Germinal center (tissue), 1 donor: Measurements from ENCODE around the gene HCN3.
"Not testable (repeated sequence)": the region's sequence is repeated elsewhere in the genome, so short reads cannot be mapped to it uniquely, and the experiment has no call there.

Experiments
- DNase-seq: peaks from one replicate; pipeline ENCODE4 v3.0.0; 2012; ENCODE audit warnings: mixed read lengths, low spot score

Gene HCN3

DNA sequence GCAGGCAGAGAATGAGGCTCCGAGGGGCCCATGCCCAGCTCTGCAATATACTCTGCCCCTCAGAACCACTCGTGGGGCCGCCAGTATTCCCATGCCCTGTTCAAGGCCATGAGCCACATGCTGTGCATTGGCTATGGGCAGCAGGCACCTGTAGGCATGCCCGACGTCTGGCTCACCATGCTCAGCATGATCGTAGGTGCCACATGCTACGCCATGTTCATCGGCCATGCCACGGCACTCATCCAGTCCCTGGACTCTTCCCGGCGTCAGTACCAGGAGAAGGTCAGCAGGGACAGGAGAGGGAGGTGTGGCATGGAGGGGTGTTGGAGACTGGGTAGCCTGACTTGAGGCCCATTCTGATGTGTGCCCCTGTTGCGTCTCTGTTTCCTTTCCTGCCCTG lies 7.2 kb downstream of the HCN3 start:
- no peak for DNase-seq

DNA sequence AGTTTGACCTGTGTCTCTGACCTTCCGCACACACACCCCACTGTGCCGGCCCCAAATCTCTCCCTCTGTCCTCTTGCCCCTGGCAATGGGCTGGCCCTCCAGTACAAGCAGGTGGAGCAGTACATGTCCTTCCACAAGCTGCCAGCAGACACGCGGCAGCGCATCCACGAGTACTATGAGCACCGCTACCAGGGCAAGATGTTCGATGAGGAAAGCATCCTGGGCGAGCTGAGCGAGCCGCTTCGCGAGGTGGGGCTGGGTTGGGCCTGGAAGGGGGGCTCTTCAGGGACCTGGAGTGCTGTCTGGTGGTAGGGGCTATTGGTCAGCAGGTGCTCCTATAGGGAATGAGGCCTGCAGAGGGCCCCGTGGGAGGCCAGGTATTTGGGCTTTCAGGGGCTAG lies 7.8 kb downstream of the HCN3 start:
- DNase-seq = no peak

DNA sequence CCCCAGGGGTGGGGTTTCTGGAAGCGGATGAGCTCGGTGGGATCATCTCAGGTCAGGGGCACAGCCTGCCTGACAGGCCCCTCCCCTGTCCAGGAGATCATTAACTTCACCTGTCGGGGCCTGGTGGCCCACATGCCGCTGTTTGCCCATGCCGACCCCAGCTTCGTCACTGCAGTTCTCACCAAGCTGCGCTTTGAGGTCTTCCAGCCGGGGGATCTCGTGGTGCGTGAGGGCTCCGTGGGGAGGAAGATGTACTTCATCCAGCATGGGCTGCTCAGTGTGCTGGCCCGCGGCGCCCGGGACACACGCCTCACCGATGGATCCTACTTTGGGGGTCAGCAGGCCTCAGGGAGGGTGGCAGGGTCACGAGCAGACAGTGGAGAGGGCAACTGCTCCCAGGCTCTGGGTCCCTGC lies 8.4 kb downstream of the HCN3 start:
- DNase-seq = no peak

DNA sequence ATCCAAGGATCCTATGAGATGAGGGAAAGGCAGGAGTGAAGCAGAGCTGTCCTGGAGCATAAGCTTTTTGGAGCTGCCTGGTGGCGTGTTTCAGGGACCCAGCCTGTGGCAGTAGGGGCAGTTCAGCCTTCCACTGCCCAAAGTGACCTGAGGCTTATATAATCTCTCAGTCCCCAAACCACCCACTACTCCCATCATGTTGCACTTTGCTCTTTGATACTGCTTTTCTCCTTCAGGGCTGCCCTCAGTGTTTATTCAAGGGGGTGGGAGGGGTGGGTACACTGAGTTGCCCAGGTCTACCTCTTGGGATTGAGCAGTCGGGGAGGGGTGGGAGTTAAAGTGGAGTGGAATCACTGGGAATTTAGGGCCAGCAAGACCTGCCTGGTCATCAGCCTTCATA lies 9.3 kb downstream of the HCN3 start:
- no peak for DNase-seq

DNA sequence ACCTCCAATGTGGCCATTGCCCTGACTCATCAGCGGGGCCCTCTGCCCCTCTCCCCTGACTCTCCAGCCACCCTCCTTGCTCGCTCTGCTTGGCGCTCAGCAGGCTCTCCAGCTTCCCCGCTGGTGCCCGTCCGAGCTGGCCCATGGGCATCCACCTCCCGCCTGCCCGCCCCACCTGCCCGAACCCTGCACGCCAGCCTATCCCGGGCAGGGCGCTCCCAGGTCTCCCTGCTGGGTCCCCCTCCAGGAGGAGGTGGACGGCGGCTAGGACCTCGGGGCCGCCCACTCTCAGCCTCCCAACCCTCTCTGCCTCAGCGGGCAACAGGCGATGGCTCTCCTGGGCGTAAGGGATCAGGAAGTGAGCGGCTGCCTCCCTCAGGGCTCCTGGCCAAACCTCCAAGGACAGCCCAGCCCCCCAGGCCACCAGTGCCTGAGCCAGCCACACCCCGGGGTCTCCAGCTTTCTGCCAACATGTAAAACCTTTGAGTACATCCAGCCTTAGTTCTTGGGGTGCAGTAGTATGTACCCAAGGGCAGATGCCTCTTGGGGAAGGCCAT lies 10.8 kb downstream of the HCN3 start:
- no peak for DNase-seq

DNA sequence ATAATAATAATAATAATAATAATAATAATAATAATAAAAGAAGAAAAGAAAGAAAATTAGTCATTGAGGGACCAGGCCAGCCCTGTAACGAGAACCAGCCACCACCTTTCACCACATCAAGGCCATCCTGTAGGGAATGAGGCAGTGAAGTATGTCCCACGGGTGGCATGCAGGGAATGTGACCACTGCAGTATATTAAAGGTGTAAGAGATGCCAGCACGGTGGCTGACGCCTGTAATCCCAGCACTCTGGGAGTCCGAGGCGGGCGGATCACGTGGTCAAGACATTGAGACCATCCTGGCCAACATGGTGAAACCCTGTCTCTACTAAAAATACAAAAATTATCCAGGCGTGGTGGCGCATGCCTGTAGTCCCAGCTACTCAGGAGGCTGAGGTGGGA lies 13.7 kb downstream of the HCN3 start:
- not testable (repeated sequence) for DNase-seq

DNA sequence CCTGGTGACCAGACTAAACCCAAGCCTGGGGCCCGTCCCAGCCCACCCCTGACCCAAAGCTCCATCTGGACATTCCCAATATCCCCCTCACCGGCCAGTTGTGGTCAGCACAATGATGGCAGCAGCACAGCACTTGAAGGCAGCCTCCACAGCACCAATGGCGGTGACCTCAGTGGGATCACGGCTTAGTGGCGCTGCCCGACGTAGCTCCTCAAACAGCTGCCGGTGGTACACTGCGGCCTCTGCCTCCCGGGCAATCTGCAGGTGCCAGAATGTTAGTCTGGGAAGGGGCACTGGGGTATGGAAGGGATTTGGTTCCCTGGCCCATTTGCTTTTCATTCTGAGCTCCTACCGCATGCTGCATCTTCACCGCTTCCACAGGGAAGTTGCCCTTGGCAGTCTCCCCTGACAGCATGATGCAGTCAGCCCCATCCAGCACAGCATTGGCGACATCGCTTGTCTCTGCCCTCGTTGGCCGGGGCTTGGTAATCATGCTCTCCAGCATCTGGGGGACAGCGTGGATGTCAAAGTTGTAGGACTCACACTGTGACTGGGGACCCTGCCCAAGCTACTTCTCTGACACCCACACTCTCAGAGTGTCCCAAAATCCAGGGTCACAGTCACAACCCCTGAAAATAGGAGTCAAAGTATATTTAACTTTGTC lies 16.0 kb downstream of the HCN3 start:
- no peak for DNase-seq

DNA sequence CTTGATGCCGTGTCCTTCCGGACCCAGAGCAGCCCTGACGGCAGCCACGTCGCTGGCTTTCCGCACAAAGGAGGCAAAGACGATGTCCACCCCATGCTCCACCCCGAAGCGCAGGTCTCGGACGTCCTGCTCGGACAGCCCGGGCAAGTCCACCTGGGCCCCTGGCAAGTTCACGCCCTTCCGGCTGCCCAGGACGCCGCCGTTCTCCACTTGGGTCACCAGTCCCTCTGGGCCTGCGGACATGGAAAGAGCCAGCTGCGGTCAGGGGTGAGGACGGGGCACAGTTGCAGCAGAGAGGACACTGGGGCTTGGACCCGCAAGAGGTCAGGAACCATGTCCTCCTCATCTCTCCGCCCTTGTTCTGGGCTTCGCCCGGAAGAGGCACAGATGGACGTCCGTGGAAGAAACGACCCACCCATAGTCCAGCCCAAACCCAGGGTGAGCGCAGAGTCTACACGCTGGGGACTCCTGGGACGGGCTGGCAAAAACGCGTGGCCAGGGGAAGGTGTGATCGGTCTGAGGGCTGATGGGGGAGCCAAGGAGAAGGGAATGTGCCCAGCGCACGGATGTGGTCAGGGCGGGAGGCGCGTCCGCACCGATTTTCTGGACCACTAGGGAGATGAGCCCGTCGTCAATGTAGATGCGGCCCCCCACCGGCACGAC lies 17.4 kb downstream of the HCN3 start:
- DNase-seq = no peak

DNA sequence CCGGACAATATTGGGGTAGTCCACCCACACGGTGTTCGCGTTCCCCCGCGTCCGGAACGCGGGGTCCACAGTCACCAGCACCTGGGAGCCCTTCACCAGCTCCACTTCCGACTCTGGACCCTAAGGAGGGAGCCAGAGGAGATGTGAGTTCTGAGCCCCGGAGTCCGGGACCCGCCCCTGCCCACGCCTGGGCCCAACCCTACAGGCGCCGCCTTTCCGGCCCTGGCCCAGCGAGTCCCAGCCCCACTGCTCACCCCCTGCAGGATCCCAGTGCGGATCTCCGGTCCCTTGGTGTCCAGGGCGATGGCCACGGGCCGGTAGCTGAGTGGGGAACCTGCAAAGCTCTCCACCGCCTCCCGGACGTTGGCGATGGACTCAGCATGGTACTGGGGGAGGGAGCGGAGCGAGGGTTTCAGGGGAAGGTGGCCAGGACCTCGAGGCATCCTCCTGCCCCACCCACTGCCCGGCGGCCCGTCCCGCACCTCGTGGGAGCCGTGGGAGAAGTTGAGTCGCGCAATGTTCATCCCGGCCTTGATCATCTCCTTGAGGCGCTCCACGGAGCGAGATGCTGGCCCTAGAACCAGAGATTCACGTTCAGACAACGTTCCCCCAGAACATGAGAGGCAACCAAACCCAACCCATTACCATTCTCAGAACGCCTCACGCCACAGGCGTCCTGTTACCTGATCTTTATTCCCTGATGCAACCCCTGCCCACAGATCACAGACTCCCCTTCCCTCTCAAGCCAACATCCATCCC lies 18.1 kb downstream of the HCN3 start:
- no peak for DNase-seq

DNA sequence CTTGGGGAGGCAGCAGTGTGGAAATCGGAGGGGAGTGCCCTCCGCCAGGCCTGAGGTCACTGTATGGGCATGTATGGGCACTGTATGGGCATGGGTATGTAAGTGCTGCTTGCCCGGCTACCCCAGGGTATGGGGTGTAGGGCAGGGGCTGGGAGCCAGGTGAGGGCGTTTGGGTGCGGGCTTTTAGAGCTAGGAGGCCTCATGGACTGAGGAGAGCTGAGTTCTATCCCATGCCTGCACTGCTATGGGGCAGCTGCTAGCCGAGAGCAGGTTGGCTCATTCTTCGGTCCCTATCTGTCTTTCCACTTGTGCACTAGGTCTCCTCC lies 18.6 kb downstream of the HCN3 start:
- no peak for DNase-seq

DNA sequence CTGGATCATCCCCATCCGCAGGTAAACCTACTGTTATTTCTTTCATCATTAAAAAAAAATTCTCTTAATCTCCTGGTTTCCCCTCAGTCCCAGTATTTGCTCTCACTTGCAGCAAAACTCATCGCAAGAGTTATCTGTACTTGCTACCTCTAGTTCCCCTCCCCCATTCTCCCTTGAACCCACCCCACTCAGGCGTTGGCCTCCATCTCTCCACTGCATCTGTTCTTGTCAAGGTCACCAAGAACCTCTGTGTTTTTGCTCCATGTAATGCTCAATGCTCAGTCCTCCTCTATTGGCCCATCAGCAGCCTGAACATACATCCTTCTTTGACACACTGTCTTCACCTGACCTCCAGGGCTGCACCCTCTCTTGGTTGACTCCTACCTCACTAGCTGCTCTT lies 19.4 kb downstream of the HCN3 start:
- no peak for DNase-seq

DNA sequence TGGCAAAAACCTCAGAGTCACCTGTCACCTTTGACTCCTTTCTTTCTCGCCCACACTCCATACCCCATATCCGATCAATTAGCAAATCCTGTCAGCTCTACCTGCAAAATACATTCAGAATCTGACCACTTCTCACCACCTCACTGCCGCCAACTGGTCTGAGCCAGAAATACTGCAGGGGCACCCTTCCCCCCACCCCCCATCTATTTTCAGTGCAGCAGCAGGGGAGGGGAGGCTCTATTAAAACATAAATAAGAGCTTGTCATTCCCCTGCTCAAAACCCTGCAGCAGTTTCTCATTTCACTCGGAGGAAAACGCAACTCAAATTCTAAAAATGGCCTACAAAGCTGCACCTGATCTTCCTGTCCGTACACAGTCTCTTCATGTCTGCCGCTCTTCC lies 20.1 kb downstream of the HCN3 start:
- DNase-seq = no peak

DNA sequence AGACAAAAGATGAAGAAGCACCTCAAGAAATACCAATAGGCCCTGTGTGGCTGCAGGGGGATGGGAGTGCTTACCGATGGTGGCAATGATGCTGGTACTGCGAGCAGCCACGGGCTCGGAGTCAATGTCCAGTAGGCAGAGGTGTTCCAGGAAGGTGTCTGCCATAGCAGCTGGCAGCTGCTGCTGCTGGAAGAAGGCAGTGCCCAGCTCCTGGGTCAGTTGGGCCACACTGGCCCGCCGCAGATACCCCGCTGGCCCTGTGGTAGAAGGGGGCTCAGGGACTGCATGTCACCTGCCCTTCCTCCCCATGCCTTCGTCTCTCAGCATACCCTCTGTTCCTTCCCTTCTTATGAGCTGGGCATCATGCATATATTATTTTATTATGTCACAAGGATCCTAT lies 22.8 kb downstream of the HCN3 start:
- no peak for DNase-seq

DNA sequence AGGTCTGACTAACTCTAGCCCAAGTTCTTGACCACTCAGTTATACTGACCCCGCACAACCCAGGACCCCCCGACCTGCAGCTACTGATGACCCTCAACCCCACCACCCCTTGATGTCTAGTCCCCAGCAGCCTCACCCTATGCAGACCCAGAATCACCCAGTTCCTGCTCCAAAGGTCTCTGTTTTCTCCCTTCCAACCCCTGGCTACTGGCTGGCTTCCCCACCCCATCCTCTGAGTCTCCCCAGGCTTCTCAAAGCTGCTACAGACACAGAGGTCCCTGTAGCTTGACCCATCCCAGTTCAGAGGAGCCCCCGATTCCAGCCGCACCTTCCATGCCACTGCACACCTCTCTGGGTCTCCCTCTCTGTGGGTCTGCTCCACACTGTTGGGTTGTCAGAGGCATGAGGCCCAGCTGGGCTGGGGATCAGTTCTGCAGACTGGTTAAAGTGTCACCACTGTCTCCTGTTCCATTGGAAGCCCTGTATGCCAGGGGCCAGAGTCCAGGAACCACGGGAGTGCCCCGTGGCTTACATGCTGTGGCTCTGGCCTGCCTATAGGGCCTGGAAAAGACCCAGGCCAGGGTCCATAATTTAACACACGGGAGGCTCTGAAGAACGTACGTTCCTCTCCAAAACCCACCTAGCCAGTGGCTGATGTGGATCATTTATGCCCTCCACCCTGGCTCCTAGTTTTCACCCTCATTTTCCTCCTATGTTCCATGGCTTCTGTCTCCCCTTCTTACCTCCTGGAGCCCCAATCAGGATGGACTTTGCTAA lies 23.5 kb downstream of the HCN3 start:
- DNase-seq = no peak

DNA sequence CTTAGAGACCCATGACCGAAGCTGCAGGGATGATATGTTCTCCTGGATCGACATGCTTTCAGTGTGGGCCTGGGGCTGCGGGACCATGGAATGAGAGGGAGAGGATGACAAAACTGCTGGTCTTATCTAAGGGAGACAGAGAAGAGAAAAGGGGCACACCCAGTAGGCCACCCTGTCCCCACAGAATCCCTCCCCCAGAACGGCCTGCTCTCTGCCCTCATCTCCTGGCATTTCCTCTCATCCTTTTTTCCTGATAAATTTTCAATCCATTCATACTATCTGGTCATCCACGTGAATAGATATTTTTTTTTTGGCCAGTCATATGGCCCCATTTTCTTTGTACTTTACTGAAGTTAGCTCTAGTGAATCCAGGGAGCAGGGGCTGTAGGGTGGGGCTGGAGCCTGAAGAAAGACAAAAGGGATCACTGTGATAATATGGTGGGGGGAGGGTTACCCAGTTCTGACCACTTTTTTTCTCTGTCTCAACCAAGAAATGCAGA lies 24.1 kb downstream of the HCN3 start, which contains the start of gene PKLR:
Gene PKLR (minus strand): TSS at position 97 of the 500 bp plus-strand sequence. CDS start 43 bp downstream, at position 54.
- no peak for DNase-seq

DNA sequence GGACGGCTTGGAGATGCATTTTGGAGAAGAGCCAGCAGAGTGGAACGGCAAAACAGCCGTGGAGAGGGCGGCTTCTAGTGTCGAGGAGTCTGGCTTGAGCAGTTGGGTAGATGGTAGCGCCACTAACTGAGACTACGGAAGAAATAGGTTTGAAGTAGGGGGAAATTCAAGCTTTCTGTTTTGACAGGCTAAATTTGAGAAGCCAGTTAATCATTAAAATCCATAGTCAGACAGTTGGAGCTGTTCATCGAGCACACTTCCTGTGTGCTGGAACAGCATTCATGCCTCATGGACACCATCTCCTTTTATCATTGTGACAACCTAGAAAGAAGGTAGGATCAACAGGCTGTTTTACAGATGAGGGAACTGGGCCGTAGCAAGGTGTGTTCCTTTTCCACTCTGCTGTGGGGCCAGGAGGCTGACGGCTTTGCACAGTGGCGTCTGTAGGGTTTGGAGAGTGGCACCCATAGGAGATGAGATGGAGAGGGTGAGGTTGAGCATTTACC lies 27.3 kb downstream of the HCN3 start:
- DNase-seq = no peak

DNA sequence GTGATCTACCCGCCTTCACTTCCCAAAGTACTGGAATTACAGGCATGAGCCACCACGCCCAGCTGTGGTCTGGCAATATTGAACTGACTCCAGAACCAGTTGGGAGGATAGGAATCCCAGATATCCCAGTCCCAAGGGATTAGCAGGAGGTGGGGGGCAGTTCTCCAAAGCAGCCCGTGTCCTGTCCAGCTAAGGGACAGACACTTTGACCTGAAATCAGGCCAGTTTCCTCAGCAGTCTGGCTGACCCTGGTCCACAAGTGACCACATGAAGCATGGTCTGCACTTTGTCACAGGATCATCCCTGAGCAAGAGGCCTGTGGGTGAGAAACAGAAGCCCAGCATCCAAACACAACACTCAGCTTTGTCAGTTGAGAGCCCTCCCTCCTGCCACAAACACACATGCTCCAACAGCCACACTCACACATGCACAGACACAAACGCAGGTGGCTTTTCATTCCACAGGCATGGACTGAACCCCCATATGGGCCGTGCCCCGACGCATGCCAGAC lies 28.7 kb downstream of the HCN3 start:
- no peak for DNase-seq

DNA sequence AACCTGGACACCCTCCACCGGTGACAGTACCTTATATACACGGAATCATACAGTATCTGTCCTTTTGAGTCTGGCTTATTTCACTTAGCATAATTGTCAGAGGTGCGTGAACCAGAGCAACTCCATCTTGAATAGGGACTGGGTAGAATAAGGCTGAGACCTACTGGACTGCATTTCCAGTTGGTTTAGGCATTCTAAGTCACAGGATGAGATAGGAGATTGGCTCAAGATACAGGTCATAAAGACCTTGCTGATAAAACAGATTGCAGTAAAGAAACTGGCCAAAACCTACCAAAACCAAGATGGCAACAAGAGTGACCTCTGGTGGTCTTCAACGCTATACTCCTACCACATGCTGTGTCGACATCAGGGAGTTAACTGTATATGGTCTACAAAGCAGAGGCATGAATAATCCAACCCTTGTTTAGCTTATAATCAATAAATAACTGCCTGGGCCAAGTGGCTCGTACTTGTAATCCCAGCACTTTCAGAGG lies 30.0 kb downstream of the HCN3 start:
- no peak for DNase-seq

DNA sequence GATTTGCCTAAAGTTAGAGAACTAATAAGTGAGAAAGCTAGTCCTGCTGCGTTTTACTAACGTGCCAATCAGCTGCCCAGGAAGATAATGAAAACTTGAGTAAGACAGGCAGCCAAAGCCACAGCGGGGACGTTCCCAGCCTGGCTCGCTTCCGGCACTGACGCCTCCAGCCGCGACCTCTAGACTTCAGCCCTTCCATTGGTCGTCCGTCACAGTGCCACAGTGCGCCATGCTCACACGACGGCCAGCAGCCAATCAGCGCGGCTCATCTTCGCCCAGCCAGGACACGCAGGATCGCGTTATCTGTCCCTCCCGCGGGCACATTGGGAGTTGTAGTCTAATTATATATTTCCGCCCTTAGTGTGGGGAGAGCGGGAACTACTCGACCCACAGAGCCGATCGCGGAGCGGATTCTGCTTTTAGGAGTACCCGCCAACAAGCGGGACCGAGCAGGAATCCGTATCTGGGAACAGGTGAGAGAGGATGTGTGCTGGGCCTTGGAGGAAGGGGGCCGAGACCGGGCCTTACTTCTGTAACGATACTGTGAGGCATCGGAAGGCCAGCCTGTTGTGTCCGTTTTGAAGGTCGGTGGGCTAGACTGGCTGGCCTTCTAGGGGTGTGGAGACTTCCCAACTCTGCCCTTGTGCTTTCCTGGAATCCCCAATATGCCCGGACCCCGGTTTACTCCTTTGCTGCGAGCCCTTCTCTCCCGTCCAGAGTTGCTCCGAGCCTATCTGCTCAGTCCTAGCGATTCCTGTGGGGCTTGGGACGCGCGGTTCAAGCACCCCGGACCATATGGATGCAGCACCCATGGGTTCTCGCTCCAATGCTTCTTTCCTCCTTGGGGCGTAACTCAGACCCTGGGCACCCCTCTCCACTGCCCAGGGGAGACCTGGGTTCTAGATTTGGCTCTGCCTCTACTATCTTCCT lies 31.5 kb downstream of the HCN3 start, which contains the start of gene FDPS:
Gene FDPS (plus strand): TSS at position 374 of the 930 bp plus-strand sequence. CDS start 924 bp downstream, outside the sequence.
- peak; percentile 98 for DNase-seq

DNA sequence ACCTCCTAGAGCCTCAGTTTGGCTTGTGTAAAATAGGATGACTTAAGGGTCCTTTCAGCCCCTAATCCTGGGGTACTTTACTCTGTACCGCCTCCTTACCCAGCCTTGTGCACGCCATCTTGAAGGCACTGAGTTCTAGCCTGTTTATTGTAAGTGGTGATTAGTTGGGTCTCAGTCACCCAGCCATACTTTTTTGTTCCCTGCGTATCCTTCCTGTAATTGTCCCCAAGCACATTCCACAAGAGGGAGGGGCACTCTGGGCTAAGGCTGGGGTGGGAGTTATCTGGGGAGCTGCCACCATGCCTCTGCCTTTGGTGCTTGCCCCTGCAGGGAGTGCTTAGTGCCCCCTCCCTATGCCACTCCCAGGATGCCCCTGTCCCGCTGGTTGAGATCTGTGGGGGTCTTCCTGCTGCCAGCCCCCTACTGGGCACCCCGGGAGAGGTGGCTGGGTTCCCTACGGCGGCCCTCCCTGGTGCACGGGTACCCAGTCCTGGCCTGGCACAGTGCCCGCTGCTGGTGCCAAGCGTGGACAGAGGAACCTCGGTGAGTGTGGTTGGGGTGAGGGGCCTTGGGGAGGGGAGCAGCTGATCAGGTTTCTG lies 32.3 kb downstream of the HCN3 start:
- no peak for DNase-seq
